GM18868 (cell line): Measurements from ENCODE around the gene ELP4.

Experiments used
- ATAC-seq: cut with Tn5 transposase; IDR thresholded peaks from one replicate; pipeline ENCODE4 v1.9.1; 2021; ENCODE audit warnings: mild to moderate bottlenecking, moderate library complexity; ENCODE audit not compliant: unreplicated experiment

The ELP4 gene

DNA sequence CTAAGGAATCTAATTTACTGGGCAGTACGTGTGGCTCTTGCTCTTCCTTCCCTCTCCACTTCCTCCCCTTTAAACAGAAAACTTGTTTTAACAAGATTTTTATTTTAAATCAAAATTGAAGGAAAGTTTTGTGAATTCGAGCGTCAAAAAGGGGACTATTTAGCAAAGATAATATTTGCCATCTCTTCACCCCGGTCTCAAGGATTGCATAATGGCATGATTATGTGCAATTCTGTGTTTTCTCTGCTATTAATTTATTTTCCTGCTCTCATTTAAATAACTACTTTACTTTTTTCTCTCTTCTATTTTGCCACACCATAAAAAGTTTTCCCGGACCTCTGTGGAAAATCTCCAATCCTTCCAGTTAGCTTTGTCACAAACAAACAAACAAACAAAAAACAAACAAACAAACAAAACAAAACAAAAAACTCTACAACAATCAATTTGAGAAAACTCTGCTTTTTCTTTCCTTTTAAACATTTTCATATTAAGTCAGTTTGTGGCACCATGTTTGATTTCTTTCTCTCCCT is 311.7 kb downstream of the ELP4 start:
- ATAC-seq, result no peak

DNA sequence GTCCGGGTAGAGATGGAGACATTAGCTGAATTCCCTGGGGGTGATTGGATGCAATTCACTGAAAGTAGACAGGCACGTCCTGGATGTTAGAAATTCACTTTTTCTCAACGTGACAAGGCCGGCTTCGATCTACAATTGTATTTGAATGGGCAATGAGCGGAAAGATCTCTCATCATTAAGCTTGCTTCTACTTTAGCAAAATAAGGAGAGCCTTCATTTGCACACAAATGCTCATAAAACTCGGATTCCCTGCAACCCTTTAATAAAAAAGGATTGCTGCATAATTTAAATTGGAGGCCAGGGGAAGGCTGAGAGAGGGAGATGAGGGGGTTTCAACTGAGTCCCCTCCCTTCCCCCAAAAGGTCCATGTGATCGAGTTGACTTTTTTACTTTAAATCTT is 312.2 kb downstream of the ELP4 start:
- no peak for ATAC-seq

DNA sequence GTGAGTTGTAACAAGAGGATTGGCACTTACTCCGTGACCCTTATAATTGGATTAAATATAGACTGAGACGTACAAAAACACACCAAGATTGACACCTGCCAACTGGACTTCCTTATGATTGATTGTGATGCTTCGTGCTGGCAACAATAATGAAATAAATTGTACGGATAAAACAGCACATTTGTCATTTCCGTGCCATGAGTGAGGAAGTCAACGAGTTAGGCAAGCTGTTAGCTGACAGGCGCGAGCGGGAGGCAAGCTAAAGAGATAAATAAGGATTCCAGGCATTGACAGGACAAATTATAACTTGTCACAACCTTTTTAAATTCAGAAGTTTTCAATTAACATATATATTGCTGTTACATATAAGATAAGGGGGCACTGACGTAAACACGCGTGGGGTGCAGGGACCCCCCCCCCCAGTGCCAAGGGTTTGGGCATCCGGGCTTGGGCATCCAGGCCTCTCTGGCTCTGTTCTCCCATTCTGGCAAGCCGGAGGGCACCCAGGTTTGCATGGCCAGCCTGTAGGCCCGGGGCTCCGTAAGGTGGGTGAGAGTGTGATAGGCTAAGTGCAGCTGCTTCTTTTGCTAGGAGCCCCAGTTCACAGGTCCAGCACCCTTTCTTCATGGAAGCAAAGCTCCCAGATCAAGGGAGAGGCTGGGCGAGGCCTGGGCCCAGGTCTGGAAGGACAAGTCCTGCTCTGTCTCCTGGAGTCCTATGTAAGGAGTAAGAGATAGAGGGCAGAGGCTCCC is 312.8 kb downstream of the ELP4 start:
- no peak for ATAC-seq

DNA sequence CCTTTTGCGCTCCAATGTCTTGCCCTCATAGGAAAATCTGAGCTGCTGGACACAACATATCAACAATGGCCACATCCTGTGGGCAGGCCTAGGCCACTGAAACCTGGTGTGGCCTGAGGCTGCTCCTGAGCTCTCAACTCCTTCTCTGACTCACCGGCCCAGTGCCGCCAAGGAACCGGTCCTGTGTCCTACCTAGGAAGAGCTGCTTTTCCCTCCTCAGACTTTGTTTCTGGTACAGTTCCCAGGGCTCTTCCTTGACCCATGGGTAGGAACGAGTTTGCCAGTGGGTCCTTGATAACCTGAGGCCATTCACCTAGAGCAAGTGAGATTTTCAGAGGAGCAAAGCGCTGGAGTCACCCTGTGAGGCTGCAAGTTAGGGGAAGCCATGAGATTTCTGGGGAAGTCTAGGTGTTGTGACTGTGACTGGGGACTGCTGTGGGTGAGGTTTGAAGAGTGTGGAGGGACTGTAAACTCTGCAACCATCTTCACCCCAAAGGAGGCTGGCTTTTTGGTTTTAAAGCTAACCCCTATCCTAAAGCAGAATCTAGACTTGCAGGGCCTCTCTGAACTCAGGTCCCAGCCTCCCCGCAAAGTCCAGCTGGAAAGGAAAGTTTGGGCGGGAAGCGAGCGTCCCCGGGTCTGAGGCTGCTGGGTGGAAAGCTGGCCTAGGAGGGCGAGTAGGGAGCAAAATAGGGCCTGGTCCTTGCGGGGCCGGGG is 313.5 kb downstream of the ELP4 start:
- no peak for ATAC-seq

DNA sequence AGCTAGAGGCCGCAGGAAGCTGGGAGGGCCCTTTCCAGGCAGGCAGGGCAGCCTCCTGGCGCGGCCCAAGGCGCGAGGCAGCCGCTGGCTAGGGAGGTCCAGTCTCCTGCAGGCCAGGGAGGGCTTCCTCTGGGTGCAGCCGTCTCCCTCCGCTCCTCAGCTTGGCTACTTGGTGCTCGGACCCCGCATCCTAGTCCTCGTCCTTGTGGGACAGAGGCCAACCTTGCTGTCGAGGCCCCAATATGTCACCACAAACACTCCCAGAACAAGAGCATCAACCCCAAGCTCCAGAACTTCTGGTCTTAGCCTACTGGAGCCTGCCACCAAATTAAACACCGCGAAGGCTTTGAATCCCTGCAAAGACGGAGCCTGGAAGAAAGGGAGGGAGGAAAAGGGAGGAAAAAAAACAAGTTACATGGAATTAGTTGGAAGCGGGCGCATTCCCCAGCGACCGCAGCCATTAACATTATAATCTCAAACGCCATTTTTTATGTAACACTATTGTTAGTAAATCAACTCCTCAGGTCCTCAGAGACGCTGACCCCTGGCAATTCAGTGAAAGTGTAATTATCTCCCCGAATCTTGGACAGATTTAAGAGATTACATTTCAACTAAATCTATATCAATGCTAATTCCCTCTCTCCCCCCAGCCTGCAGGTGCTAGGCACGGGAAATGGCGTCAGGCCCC is 314.2 kb downstream of the ELP4 start:
- ATAC-seq, result no peak

DNA sequence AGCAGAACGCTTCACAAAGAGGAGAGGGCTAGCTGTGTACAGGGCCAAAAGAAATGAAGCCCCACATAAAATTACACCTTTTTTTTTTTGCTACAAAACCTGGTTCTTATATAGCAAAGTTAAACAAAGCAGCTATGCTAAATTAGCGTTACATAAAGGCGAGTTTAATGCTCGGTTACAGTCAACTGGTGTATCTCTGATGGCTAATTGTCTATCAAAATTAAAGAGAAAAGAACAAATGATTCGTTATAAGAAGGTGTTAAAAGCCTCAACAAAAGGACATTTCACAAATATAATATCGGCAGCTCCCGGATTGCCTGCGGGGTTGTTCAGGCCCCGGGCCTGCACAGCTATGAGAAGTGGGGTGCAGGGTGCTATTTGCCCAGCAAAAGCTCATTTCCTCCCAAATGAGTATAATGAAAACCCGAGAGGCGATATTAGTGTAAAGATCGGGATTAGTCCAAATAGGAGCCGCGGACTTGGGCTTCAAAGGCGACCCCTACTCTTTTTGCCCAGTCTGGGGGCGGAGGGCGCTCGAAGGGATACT is 314.8 kb downstream of the ELP4 start:
- no peak for ATAC-seq

DNA sequence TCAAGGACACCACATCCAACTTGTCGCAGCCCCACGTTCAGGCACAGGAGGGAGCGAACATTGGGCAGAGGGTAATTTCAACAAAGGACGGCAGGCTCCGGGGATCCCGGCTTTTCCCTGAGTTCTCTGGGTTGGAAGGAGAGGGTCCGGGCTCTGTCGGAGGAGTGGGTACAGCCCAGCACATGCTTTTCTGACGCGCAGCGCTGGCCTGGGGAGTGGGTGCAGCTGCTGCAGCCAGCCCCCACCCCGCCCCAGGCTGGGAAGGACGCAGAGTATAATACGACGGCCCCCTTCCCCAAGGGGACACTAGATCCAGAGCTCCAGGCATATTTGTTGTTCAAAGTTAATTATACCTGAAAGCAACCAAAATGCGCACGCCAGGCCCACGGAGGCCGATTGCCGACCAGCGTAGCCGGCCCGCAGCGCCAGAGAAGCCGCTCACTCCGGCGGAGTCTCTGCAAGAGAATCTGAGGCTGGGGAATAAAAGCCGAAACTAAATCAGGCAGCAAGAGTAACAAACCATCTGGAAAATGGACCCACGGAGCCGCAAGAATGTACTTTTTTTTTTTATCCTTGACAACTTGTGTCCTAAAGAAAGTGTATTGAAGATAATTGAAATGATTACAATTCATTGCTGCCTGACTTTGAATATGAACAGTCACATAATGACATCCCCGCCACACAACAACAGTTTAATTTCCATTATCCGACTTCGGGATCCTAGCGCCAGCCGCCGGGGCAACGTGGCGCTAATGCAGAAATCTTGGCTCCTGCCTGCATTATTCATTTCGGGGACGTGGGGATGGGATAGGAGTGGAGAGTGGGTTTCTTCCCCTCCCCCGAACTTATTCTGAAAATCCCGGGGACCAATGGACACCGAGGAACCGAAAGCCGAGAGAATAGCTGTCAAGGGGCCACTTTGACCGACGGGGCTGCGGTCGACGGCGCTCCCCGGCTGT is 315.6 kb downstream of the ELP4 start:
- ATAC-seq, result no peak

DNA sequence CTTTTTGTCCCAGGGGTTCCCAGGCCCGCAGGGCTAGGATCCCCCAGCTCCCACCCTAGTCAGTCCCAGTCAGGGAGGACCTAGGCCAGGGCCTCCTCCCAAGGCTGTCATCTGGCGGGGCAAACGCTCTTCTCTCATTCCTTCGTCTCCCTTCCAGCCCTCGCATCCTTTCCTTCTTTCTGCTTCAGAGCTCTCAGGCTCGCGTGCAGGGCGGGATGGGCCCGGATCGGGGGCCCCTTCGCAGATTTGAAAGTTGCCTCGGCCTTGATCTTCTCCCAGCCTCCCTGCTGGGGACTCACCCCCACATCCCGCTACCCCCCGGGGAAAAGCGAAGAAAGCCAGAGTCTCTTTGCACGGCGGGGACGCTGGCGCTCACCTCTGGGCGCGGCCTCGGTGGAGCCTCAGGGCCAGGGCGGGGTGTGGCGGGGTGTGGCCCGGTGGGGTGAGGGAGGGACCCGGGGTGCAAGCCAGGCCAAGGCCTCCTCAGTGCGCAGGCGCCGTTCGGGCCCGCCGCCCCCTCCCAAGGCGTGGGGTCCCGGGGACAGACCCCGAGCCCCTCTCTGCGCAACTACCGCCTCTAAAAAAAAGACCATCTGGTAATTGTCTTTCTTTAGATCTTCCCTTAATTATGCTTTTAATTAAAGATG is 316.4 kb downstream of the ELP4 start:
- ATAC-seq, result no peak

DNA sequence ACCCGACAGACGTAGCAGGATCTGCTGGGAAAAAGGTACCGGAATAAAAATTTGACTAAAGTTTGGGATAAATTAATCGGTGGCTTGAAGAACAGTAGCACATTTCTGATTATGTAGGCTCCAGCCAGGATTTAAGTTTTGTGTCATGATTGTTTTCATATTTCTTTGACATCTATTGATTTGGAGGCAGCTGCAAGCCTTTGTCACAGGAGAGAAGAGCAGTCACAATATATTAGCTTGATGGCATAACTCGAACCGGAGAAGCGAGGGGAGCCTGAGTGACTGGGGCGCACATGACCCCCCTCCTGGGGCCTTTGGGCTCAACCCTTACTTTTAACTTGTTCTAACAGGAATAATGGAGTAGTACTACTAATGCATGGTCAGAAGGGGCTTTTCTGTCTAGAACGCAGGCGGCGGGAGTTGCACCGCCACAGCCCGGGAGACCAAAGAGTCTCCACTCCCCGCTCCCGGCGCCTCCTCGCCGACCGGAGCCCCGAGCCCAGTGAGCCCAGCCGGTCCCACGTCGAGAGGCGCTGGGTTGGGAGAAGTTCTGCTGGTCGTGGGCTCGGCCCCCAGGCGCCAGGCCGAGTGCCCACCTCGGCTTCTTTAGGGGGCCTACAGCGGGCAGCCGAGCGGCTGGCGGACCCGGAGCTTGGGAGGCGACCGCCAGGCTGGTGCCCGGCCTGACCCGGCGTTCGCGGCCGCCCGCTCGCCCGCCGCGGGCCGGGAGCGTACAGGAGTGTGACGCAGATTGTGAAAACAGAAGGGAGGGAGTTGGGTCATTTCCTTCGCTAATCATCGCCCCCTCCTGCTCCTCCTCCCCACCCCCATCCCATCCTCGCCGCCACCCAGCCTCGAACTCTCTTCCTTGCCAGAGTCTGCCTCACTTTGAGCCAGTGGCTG is 317.2 kb downstream of the ELP4 start:
- no peak for ATAC-seq

DNA sequence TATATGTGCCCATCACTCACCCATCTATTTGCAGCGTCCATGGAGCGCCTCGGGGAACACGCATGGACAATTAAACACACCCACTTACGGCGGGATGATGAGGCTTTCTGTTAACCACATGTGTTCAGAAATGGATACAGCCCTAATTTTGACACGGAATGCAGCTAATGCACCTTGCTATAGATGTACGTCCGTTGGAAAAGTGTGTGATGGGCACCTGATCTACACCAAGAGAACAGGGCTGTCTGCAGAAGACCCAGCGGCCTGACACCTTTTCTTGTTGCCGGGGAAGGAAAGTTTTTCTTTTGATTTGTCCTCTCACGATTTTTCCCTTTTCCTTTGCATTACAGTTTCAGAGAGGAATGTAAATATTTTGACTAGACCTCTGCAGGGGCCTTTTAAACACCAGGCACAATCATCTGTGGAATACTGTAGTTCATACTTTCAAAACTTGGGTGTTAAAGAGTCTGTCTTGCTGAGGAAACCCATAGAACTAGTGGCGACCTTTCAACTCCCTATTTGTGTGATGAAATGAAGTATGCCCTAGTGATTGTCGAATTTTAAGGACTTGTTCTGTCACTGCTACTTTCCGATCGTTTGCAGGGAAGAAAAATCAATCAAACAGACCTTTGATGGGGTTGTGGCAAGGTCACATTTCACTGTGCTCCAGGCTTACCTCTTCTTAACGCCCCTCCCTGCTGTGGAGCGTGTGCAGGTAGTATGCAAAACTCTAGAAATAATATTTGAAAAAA is 318.1 kb downstream of the ELP4 start:
- no peak for ATAC-seq

DNA sequence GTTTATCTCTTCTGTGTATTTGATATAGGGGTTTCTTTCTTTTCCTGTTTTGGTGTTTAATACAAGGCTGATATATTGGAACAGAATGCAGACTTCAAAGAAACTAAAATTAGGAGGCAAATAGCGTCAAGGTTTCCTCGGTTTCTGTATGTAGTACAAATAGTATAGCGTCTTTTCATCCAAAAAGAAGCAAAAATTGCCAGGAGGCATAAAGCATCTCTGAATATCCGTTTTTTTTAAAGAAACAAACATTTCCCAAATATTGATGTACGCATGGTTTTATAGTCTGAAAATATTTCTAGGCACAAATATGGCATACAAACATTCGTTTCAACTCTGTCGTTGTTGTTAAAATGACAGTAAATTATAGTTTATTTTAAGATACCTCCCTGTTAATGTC is 318.6 kb downstream of the ELP4 start:
- no peak for ATAC-seq

DNA sequence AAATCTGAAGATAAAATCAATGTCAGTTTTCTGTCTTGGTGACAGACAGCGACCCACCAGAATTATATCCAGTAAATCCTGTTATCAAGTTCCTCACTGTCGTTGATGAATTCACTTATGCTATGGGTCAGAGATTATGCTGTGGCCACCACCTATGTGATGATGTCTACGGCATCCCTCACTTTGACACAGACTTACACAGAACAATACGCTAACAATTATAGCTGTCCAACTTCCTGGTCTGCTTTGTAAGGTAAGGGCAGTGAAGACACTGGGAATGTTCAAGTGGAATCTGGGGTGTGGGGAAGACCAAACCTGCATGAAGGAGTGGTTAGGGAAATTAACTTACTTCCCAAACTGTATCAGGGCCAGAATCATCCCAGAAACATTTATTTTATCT is 320.8 kb downstream of the ELP4 start:
- ATAC-seq, result no peak

DNA sequence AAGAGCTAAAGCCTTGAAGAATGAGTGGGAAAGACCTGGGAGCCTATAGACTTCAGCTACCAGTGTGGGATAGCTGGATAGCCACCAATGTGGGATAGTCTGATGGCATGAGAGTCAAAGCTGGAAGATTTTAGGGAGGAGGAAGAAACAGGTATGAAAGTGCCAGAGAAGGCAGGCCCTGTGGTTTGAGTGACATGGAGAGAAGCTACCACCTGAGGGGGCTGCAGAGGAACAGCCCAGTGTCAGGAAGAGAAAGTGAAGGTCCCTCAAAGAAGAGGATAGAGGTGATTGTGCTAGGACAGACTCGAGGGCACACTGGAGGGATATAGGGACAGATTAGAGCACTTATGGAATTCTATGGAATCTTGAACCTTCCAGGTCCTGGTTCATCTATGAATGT is 324.7 kb downstream of the ELP4 start:
- no peak for ATAC-seq
